MCF 10A (cell line): ENCODE measurements around the gene ACSL3. TPM values are rescaled to one million over a fixed set of nuclear protein-coding genes. Genes with fewer than 3 reads are reported as not detected.

Source experiments
- BruUV-seq: library from RNA; stranded (reverse); fragments of 400-500 nt; replicated peaks from 2 replicates; lab custom pipeline; 2021; lab: Mats Ljungman, UMichigan
- CTCF ChIA-PET: fragments of 300-600 bp; sonication (Branson Sonifier 250); formaldehyde crosslinking; extraction: SDS; loops from one replicate; lab custom pipeline; 2021; ENCODE audit warnings: antibody characterized with exemption, inconsistent platforms; lab: Yijun Ruan, JAX
- POLR2A ChIA-PET: fragments of 300-600, 350-650 bp; sonication (Branson Sonifier 250); formaldehyde crosslinking; extraction: SDS; loops from one replicate; lab custom pipeline; 2020; ENCODE audit warnings: antibody characterized with exemption, inconsistent platforms; lab: Yijun Ruan, JAX
- DNase-seq: peaks from one replicate; pipeline ENCODE4 v3.0.0-alpha.2; 2018; ENCODE audit not compliant: unreplicated experiment
- H3K27ac Mint-ChIP-seq: one replicate; pipeline ENCODE4 v1.8.0; 2022; ENCODE audit warnings: mild to moderate bottlenecking, low read depth, mixed read lengths; ENCODE audit not compliant: unreplicated experiment
- H3K27me3 Mint-ChIP-seq: one replicate; pipeline ENCODE4 v1.8.0; 2022; ENCODE audit warnings: mixed read lengths; ENCODE audit not compliant: insufficient read depth, unreplicated experiment
- H3K36me3 Mint-ChIP-seq: one replicate; pipeline ENCODE4 v1.8.0; 2022; ENCODE audit warnings: mild to moderate bottlenecking, moderate library complexity, mixed read lengths; ENCODE audit not compliant: insufficient read depth, unreplicated experiment
- H3K4me1 Mint-ChIP-seq: one replicate; pipeline ENCODE4 v1.8.0; 2022; ENCODE audit warnings: mixed read lengths; ENCODE audit not compliant: insufficient read depth, unreplicated experiment
- H3K4me3 Mint-ChIP-seq: one replicate; pipeline ENCODE4 v1.8.0; 2022; ENCODE audit warnings: mild to moderate bottlenecking, moderate library complexity, mixed read lengths; ENCODE audit not compliant: unreplicated experiment
- H3K9me3 Mint-ChIP-seq: one replicate; pipeline ENCODE4 v1.8.0; 2022; ENCODE audit warnings: mixed read lengths; ENCODE audit not compliant: unreplicated experiment
- intact Hi-C: fragments of 100-400 bp; cut with micrococcal nuclease; formaldehyde crosslinking; loops from 2 replicates; pipeline ENCODE4 v1.14.1; 2022
- total RNA-seq: library from RNA; stranded (reverse); gene quantifications from 2 replicates; pipeline ENCODE4 v1.2.3, GENCODE V29; 2022
- TF ChIP-seq, protein P1 (sequence below): fragments of 200-600 bp; IDR thresholded peaks from one replicate; pipeline ENCODE4 v1.8.0; 2022; ENCODE audit warnings: antibody characterized with exemption, mild to moderate bottlenecking; ENCODE audit not compliant: unreplicated experiment

Gene ACSL3
- total RNA-seq, 1 experiment from 2014 or later: 183 TPM

DNA sequence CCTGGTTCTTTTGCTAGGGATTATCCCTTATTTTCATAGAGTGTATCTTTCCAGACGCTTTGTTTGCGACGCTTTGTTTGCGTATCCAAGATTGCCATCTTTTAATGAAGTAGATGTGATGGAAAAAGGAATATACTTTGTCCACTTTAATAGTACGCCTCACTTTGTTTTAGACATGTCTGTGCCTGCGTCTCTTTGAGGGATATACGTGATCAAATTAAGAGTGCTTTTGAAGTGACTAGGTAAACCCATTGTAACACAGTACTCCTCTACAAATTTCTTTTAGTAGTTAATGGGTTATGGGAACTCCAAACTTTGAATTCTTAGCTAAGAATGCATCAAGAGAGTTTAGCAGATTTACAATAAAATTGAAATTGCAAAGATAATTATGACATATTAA lies 27.9 kb downstream of the ACSL3 start:
- no peak overlapping the region for H3K4me3 Mint-ChIP-seq
- intact Hi-C loops: no loop called here

DNA sequence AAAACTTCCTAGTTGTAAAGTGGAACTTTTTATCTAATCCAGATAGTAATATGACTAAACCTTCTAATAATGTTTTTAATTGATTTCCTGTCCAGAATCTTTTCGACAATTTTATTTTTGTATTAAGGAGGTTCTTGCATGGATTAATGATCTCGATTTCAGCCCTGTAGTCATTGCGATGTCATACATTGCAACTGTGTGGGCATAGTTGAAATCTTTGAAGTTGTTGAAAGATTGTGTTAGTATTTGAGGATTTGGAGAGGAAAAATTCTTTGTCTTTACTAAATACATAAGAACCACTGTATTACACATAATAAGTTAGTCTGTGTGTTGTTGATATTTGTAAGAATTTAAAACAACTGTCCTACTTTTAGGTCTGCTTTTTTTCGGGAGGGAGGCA lies 31.1 kb downstream of the ACSL3 start:
- BruUV-seq: no TSS peak
- Mint-ChIP-seq H3K27me3 (no peaks in the 10 kb centered on the region), H3K36me3 (peaks cover 17% of the 10 kb centered on the region), H3K27ac (peak overlapping the region; percentile 89), H3K4me3 (peak overlapping the region; percentile 53), H3K9me3 (no peaks in the 10 kb centered on the region), H3K4me1 (peaks cover 37% of the 10 kb centered on the region)
- intact Hi-C loops: no loop called here
- no peak for DNase-seq
- POLR2A ChIA-PET: interaction anchor here (1.0 to 4.7 kb wide), 5 partner anchors 9 to 87 kb away, joined by 3 to 70 read pairs (median 4); partner anchors contain the start of gene ACSL3
- TF ChIP-seq, protein P1, sequence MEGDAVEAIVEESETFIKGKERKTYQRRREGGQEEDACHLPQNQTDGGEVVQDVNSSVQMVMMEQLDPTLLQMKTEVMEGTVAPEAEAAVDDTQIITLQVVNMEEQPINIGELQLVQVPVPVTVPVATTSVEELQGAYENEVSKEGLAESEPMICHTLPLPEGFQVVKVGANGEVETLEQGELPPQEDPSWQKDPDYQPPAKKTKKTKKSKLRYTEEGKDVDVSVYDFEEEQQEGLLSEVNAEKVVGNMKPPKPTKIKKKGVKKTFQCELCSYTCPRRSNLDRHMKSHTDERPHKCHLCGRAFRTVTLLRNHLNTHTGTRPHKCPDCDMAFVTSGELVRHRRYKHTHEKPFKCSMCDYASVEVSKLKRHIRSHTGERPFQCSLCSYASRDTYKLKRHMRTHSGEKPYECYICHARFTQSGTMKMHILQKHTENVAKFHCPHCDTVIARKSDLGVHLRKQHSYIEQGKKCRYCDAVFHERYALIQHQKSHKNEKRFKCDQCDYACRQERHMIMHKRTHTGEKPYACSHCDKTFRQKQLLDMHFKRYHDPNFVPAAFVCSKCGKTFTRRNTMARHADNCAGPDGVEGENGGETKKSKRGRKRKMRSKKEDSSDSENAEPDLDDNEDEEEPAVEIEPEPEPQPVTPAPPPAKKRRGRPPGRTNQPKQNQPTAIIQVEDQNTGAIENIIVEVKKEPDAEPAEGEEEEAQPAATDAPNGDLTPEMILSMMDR: no peak
- CTCF ChIA-PET: interaction anchor here (0.7 to 1.4 kb wide), 6 partner anchors 8 to 184 kb away, joined by 3 to 4 read pairs (median 3); no protein-coding TSS in a partner anchor

More for the DNA sequence above, 27.9 kb downstream of the ACSL3 start:
- DNase-seq: no peak
- TF ChIP-seq, protein P1: no peak
- ChIA-PET POLR2A (interaction anchor here (0.7 to 4.7 kb wide), 4 partner anchors 9 to 187 kb away, joined by 3 to 70 read pairs (median 10); partner anchors contain the start of gene ACSL3), CTCF (interaction anchor here (1.0 kb wide), 1 partner anchor 19 kb away, joined by 3 read pairs; no protein-coding TSS in a partner anchor)
- Mint-ChIP-seq H3K27ac (no peak overlapping the region), H3K27me3 (no peaks in the 10 kb centered on the region), H3K36me3 (peaks cover 20% of the 10 kb centered on the region), H3K4me1 (peaks cover 52% of the 10 kb centered on the region), H3K9me3 (no peaks in the 10 kb centered on the region)
- no TSS peak for BruUV-seq

DNA sequence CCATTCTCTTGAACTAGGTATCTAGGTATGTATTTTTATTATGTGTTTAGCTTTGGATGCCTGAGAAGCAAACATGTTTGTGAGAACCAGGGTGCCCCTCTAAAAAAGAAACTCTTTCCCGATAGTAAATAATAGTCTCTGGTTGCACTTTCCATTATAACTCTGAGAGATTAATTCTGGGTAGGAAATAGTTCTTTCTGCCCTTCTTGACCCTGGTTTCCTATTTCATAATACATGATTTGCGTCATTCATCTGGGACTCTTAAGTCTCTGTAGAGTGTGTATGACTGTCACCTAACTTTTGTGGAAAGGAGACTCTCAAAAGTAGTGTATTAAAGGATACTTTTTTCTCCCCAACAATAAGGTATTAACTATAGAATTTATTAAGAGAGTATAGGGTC lies 31.5 kb downstream of the ACSL3 start:
- intact Hi-C loops: no loop called here
- peak; percentile 67 for DNase-seq
- Mint-ChIP-seq H3K27ac (peak overlapping the region; percentile 89), H3K4me3 (peak overlapping the region; percentile 53), H3K27me3 (no peaks in the 10 kb centered on the region), H3K9me3 (no peaks in the 10 kb centered on the region), H3K36me3 (peaks cover 13% of the 10 kb centered on the region), H3K4me1 (peaks cover 33% of the 10 kb centered on the region)
- TF ChIP-seq, protein P1: no peak
- ChIA-PET CTCF (interaction anchor here (0.5 to 1.4 kb wide), 6 partner anchors 10 to 184 kb away, joined by 3 to 7 read pairs (median 4); no protein-coding TSS in a partner anchor), POLR2A (interaction anchor here (1.0 to 4.7 kb wide), 4 partner anchors 22 to 87 kb away, joined by 3 to 70 read pairs (median 4); partner anchors contain the start of gene ACSL3)
- no TSS peak for BruUV-seq

DNA sequence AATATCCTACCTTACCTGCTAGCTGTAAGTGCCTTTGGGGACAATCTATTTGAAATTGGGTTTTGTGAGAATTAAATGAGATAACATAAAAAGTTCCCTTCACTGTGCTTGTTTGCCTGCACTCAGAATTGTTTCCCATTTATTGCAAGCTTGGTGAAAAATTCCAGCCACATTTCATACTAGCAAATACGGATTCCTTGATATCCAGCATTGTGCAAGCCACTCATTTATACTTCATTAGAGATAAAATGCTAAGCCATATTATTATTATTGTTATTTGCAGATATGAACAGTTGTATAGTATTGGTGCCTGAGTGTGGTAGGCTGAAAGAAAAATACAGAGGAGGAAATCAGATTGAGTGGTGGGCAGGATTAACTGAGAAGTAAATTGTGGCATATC lies 31.9 kb downstream of the ACSL3 start:
- peaks cover 12% of the 10 kb centered on the region for H3K36me3 Mint-ChIP-seq
- peaks cover 31% of the 10 kb centered on the region for H3K4me1 Mint-ChIP-seq
- no peak for DNase-seq
- H3K9me3 Mint-ChIP-seq: no peaks in the 10 kb centered on the region
- ChIA-PET POLR2A (interaction anchor here (0.7 to 4.7 kb wide), 4 partner anchors 13 to 88 kb away, joined by 3 to 70 read pairs (median 4); partner anchors contain the start of gene ACSL3), CTCF (interaction anchor here (0.5 to 0.8 kb wide), 3 partner anchors 10 to 133 kb away, joined by 3 to 7 read pairs (median 4); no protein-coding TSS in a partner anchor)
- no peaks in the 10 kb centered on the region for H3K27me3 Mint-ChIP-seq
- no peak overlapping the region for H3K27ac Mint-ChIP-seq
- intact Hi-C loops: no loop called here
- TF ChIP-seq, protein P1: no peak
- H3K4me3 Mint-ChIP-seq: peak overlapping the region; percentile 53
- BruUV-seq: no TSS peak
